ENCODE measurements around the gene APOC4.

DNA sequence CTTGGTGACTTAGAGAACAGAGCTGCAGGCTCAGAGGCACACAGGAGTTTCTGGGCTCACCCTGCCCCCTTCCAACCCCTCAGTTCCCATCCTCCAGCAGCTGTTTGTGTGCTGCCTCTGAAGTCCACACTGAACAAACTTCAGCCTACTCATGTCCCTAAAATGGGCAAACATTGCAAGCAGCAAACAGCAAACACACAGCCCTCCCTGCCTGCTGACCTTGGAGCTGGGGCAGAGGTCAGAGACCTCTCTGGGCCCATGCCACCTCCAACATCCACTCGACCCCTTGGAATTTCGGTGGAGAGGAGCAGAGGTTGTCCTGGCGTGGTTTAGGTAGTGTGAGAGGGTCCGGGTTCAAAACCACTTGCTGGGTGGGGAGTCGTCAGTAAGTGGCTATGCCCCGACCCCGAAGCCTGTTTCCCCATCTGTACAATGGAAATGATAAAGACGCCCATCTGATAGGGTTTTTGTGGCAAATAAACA lies 17.8 kb upstream of the APOC4 start:
- TF ChIP-seq, protein P1, sequence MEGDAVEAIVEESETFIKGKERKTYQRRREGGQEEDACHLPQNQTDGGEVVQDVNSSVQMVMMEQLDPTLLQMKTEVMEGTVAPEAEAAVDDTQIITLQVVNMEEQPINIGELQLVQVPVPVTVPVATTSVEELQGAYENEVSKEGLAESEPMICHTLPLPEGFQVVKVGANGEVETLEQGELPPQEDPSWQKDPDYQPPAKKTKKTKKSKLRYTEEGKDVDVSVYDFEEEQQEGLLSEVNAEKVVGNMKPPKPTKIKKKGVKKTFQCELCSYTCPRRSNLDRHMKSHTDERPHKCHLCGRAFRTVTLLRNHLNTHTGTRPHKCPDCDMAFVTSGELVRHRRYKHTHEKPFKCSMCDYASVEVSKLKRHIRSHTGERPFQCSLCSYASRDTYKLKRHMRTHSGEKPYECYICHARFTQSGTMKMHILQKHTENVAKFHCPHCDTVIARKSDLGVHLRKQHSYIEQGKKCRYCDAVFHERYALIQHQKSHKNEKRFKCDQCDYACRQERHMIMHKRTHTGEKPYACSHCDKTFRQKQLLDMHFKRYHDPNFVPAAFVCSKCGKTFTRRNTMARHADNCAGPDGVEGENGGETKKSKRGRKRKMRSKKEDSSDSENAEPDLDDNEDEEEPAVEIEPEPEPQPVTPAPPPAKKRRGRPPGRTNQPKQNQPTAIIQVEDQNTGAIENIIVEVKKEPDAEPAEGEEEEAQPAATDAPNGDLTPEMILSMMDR (IDR thresholded peaks at IDR 0.05): no peak
- TF ChIP-seq POLR2A (IDR thresholded peaks at IDR 0.05): no peak
